GM12872 (cell line): Measurements from ENCODE around the gene REC8.

ENCODE experiments used
- TF ChIP-seq, protein P1 (sequence below): IDR thresholded peaks from 3 replicates; pipeline ENCODE4 v1.5.1; 2011; ENCODE audit warnings: low read depth, mild to moderate bottlenecking, low read length, moderate library complexity; ENCODE audit not compliant: insufficient read depth

Gene REC8

GRCh38 chr14:24146978-24147760 is 24.7 kb upstream of the REC8 start, which contains the start of gene RNF31:
TSS of gene RNF31 (plus strand) at chr14:24147498. CDS start at chr14:24147699, 201 bp downstream.
- TF ChIP-seq, protein P1, sequence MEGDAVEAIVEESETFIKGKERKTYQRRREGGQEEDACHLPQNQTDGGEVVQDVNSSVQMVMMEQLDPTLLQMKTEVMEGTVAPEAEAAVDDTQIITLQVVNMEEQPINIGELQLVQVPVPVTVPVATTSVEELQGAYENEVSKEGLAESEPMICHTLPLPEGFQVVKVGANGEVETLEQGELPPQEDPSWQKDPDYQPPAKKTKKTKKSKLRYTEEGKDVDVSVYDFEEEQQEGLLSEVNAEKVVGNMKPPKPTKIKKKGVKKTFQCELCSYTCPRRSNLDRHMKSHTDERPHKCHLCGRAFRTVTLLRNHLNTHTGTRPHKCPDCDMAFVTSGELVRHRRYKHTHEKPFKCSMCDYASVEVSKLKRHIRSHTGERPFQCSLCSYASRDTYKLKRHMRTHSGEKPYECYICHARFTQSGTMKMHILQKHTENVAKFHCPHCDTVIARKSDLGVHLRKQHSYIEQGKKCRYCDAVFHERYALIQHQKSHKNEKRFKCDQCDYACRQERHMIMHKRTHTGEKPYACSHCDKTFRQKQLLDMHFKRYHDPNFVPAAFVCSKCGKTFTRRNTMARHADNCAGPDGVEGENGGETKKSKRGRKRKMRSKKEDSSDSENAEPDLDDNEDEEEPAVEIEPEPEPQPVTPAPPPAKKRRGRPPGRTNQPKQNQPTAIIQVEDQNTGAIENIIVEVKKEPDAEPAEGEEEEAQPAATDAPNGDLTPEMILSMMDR: no peak

DNA sequence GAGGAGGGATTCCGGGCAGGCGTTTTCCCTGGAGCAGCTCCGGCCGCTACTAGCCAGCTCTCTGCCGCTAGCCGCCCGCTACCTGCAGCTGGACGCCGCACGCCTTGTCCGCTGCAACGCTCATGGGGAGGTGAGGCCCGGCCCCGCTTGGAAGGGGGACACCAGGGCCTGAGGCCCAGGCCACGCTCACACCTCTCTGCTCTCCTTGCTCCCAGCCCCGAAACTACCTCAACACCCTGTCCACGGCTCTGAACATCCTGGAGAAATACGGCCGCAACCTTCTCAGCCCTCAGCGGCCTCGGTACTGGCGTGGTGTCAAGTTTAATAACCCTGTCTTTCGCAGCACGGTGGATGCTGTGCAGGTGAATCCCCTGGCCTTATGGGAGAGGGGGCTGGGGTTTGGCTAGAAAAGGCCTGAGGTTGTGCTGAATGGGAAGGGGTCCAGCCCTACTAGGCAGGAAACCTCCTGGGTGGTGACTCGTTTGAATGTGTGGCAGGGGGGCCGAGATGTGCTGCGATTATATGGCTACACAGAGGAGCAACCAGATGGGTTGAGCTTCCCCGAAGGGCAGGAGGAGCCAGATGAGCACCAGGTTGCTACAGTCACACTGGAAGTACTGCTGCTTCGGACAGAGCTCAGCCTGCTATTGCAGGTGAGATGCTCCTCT is 24.0 kb upstream of the REC8 start:
- TF ChIP-seq, protein P1: no peak

DNA sequence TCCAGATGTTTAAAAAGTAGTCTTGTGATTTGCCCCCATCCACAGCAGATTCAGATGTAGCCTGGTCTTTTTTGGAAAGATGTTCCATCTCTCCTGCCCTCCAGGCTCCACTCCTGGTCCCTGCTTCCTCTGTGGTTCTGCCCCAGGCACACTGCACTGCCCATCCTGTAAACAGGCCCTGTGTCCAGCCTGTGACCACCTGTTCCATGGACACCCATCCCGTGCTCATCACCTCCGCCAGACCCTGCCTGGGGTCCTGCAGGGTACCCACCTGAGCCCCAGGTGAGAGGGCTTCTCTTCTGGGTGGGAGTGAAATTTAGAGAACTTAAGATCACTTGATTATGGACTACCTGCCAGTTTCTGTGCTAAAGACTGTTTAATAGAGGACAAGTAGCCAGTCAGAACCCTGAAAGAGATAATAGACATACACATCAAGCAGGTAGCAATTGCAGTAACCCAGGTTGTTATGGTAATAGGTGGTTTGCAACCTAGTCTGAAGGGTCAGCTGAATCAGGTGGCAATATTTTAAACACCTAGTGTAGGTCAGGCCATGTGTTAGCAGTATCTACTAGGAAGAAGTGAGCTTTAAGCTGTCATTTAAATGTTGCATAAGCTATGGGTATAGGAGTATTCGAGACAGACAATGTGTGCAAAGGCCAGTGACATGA is 22.4 kb upstream of the REC8 start:
- TF ChIP-seq, protein P1: no peak

- TF ChIP-seq, protein P1: no peak
Measured at GRCh38 chr14:24150061-24150460, 21.8 kb upstream of the REC8 start.

- TF ChIP-seq, protein P1: no peak
Measured at GRCh38 chr14:24150567-24150966, 21.3 kb upstream of the REC8 start.

GRCh38 chr14:24150993-24151392 is 20.9 kb upstream of the REC8 start:
- TF ChIP-seq, protein P1: no peak

- TF ChIP-seq, protein P1: no peak
Measured at GRCh38 chr14:24151404-24152080, 20.3 kb upstream of the REC8 start.
